HT1080 (cell line): ENCODE measurements around the gene CAMTA2. TPM values are rescaled to one million over a fixed set of nuclear protein-coding genes. Genes with fewer than 3 reads are reported as not detected.

Experiments used
- DNase-seq: peaks from one replicate; pipeline ENCODE4 v3.0.0-alpha.2; 2015; ENCODE audit warnings: low read depth
- total RNA-seq: library from RNA; depleted of rRNA; stranded (reverse); fragments of >200 nt; shearing (Covaris generic); gene quantifications from 2 replicates; pipeline ENCODE4 v1.2.3, GENCODE V29; 2014

Gene CAMTA2
- total RNA-seq, 1 experiment from 2014 or later, result 14.3 TPM

DNA sequence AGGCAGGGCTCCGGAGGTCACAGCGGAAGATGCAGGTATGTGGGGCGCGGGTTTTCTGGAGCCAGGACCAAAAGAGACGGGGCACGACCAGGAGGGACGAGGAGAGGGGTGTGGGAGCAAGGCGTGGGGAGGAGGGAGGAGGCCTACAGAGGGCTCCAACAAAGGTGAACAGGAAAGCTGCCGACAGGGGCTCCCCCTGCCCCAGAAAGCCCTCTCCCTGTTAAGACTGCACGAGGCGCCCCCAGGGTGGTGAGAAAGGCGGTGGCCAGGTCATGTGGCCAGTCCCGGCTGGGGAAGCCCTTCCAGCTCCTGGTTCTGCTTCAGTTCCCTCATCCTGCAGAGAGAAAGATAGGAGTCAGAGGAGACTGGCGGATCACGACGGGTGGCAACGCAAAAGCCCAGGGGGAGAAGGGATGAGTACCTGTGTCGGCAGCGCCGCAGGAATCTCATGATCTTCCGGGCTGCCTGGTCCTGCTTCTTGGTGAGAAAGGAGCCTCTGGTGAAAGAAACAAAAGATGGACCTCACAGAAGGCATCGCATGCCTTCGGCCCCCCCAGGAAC is 18.9 kb downstream of the CAMTA2 start:
- DNase-seq, result no peak

- peak; percentile 96 for DNase-seq
Observed at GRCh38 chr17:4967539-4968485, 19.7 kb downstream of the CAMTA2 start, which contains the start of gene SPAG7. Gene SPAG7 (minus strand): TSS chr17:4967817. CDS start chr17:4967804, 13 bp downstream.

GRCh38 chr17:4966844-4967538 is 20.5 kb downstream of the CAMTA2 start:
- peak; percentile 100 for DNase-seq

GRCh38 chr17:4965311-4965986 is 22.0 kb downstream of the CAMTA2 start:
- no peak for DNase-seq

DNA sequence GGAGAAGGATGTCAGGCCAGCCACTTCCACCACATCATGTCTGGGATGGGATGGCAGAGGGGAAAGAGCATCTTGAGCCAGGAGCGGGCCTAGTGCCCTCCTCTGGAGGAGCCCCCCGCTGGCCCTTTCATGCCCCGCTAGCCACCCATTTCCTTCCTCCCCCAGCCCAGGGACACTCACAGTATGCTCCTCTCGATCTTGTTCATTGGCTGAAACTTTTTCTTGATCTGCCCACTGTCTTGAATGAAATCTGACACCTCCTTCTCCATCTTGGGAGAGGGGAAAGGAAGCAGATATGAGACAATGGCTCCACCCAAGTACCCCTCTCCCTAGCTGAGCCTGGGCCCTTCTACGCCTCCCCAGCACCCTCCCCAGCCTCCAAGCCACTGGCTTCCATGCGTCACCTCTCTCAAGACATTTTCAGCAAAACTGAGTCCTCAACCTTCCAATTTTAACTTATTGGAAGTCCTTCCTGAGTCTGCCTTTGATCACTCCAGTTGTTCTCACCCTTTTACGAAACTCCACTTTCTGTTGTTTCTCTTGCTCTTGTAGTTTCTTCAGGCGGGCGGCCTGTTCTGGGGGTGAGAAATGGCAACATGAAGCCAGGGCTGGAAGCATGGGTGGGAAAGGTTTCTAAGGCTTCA is 27.1 kb downstream of the CAMTA2 start:
- no peak for DNase-seq

- DNase-seq, result no peak
Observed at GRCh38 chr17:4959261-4959965, 28.1 kb downstream of the CAMTA2 start.

DNA sequence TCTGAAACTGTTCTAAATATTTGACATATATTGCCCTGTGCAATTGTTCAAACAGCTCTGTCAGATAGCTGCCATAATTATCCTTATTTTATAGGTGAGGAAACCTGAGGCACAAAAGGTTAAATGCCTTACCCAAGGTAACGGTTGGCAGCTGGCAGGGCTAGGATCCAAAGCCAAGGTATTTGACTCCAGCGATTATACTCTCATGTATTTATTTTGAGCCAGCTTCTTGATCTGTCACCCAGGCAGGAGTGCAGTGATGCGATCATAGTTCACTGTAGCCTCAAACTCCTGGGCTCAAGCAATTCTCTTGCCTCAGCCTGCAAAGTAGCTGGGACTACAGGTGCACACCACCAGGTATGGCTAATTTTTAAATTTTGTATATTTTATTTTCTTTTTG is 29.4 kb downstream of the CAMTA2 start:
- DNase-seq, result no peak

DNA sequence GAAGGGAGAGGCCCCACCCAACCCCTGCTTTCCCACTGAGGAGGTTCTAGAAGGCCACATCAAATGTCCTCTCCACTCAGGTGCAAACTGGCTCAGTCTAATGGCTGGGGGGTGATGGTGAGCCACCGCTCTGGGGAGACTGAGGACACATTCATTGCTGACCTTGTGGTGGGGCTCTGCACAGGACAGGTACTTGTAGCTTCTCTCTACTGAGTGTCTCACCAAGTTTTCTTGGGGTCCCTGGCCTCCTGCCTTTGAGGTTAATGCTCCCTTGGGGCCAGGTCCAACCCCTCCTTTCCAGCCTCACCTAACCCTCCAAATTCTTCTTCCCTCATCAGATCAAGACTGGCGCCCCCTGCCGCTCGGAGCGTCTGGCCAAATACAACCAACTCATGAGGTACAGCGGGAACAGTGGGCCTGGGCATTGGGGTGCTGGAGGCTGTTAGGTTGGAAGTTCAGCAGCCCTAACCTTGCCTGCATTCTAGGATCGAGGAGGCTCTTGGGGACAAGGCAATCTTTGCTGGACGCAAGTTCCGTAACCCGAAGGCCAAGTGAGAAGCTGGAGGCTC is 30.9 kb downstream of the CAMTA2 start:
- DNase-seq, result no peak

- DNase-seq, result no peak
Observed at GRCh38 chr17:4955091-4955490, 32.4 kb downstream of the CAMTA2 start.

DNA sequence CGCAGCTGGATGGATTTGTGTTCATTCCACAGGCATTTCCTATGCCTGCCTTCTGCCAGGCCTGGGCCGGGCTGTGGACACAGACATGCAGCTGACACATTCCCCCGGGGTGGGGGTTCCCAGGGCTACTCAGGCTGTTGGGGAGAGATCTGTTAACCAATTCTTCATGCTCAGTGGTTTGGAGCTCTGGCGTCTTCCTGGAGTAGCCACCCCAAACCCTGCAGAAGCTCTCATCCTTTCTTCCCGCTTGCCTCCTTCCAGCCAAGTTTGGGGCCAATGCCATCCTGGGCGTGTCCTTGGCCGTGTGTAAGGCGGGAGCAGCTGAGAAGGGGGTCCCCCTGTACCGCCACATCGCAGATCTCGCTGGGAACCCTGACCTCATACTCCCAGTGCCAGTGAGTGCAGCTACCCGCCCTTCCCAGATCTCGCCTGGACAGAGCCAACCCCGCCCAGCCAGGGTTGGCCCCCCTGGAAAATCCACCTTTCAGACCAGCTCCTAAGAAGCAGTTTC is 34.0 kb downstream of the CAMTA2 start:
- peak; percentile 65 for DNase-seq

DNA sequence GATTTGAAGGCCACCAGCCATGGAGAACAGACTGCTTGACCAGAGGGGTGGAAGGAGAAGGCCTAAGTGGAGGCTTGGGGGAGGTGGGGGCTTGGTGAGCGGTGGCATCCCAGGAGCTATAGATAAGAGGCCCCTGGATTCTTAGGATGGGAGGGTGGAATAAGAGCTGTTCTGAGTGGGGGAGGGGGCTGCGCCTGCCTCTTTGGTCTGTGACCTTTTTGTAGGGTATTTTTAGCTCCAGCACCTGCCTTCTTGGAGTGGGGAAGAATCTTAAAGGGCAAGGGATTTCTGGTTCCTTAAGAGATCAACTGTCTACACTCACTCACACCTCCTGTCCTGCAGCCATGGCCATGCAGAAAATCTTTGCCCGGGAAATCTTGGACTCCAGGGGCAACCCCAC is 36.0 kb downstream of the CAMTA2 start:
- DNase-seq, result no peak

DNA sequence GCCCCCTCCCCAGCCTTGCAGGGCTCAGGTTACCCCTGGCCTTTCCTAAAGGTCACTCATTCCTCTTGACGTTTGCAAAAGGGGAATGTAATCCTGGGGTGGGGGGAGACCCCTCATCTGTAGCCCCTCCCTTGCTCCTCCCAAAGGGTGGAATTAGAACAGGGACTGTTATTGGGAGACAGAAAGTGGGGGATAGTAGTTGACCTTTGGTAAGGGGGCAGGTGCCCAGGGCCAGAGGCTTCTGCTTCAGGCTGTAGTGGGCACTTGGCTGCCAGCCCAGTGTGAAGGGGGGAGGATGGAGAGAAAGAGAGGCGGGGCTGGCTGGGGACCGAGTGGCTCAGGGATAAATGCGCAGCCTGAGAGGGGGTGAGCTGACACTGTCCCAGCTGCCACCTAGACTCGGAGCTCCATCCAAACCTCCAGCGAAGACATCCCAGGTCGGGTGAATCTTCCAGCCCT is 36.7 kb downstream of the CAMTA2 start, which contains the start of gene ENO3:
Gene ENO3 (plus strand): TSS at position 374 of the 459 bp plus-strand sequence. CDS start 711 bp downstream, outside the sequence.
- DNase-seq, result no peak

DNA sequence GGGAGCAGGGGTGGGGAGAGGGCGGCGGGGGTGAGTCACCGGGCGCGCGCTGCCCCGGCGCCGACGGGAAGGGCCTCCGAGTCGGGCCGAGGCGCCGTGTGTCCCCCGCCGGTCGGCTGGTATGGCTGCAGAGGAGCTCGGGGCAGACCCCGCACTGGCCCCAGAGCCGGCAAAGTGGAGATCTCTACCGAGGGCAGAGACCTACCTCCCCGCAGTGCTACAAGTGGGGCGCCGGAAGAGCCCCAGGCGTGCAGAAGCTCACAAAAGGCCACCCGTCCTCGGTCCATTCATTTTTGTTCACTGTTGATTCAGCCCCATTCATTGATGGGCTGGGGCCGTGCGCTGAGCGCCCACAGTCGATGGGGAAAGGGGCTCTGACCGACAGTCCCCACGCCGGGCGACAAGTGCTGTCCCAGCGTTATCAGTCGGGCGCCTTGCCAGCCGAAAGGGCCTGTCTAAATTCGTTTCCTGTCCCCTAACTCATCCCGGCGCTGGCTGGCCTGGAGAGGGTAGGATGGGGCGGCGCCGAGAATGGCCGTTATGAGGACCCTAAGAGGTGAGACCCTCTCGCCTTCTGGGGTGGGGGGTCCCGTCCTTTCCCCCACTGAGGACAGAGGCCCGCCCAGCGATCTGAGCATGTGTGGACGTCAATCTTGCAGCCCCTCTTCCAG is 37.3 kb downstream of the CAMTA2 start:
- no peak for DNase-seq

DNA sequence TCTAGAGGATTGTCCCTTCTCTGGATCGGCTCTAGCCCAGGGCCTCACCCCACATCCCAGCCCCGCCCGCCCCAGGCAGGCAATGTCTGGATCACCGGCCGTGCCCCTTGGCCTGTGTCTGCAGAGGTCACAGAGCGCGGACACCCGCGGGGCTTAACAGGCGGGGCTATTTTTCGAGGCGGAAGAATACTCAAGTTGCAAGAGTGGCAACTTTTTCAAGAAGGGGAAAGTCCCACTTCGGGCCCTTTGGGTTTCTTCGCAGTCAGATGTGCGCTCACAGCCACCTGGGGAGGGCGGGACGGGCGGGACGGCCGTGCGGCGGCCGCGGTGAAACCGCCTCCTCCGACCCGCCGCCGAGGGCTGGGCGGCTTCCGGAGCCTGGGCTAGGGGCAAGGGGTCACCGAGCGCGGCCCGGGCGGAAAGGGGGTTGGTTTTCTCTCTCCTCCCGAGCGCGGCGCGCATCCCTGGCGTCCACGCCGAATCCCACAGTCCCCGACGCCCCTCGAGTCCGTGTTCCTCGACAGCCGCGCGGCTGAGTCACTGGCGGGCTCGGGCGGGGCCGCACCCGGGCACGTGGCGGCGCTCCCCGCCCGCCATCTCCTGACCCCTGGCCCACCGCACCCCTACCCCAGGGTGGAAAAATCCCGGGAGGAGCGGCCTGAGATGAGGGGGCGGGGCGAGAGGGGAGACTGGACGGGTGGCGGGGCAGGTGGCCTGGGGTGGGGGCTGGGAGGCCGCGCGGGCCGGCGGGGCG is 38.0 kb downstream of the CAMTA2 start:
- peak; percentile 69 for DNase-seq

- DNase-seq, result peak; percentile 89
Observed at GRCh38 chr17:4948931-4949320, 38.5 kb downstream of the CAMTA2 start.

GRCh38 chr17:4948166-4948930 is 39.1 kb downstream of the CAMTA2 start, which contains the start of gene PFN1:
Gene PFN1 (minus strand): TSS chr17:4948530. CDS start chr17:4948394, 136 bp downstream.
- DNase-seq, result peak; percentile 80
